ENCODE measurements around the gene PGLYRP2. TPM values are rescaled to one million over a fixed set of nuclear protein-coding genes. Genes with fewer than 3 reads are reported as not detected.

PGLYRP2 gene
- total and polyA plus RNA-seq, 9 of the 15 experiments (the other 6 are each of a cell fraction or from before 2014, with no cell fraction given), result not detected

- TF ChIP-seq, protein P1, sequence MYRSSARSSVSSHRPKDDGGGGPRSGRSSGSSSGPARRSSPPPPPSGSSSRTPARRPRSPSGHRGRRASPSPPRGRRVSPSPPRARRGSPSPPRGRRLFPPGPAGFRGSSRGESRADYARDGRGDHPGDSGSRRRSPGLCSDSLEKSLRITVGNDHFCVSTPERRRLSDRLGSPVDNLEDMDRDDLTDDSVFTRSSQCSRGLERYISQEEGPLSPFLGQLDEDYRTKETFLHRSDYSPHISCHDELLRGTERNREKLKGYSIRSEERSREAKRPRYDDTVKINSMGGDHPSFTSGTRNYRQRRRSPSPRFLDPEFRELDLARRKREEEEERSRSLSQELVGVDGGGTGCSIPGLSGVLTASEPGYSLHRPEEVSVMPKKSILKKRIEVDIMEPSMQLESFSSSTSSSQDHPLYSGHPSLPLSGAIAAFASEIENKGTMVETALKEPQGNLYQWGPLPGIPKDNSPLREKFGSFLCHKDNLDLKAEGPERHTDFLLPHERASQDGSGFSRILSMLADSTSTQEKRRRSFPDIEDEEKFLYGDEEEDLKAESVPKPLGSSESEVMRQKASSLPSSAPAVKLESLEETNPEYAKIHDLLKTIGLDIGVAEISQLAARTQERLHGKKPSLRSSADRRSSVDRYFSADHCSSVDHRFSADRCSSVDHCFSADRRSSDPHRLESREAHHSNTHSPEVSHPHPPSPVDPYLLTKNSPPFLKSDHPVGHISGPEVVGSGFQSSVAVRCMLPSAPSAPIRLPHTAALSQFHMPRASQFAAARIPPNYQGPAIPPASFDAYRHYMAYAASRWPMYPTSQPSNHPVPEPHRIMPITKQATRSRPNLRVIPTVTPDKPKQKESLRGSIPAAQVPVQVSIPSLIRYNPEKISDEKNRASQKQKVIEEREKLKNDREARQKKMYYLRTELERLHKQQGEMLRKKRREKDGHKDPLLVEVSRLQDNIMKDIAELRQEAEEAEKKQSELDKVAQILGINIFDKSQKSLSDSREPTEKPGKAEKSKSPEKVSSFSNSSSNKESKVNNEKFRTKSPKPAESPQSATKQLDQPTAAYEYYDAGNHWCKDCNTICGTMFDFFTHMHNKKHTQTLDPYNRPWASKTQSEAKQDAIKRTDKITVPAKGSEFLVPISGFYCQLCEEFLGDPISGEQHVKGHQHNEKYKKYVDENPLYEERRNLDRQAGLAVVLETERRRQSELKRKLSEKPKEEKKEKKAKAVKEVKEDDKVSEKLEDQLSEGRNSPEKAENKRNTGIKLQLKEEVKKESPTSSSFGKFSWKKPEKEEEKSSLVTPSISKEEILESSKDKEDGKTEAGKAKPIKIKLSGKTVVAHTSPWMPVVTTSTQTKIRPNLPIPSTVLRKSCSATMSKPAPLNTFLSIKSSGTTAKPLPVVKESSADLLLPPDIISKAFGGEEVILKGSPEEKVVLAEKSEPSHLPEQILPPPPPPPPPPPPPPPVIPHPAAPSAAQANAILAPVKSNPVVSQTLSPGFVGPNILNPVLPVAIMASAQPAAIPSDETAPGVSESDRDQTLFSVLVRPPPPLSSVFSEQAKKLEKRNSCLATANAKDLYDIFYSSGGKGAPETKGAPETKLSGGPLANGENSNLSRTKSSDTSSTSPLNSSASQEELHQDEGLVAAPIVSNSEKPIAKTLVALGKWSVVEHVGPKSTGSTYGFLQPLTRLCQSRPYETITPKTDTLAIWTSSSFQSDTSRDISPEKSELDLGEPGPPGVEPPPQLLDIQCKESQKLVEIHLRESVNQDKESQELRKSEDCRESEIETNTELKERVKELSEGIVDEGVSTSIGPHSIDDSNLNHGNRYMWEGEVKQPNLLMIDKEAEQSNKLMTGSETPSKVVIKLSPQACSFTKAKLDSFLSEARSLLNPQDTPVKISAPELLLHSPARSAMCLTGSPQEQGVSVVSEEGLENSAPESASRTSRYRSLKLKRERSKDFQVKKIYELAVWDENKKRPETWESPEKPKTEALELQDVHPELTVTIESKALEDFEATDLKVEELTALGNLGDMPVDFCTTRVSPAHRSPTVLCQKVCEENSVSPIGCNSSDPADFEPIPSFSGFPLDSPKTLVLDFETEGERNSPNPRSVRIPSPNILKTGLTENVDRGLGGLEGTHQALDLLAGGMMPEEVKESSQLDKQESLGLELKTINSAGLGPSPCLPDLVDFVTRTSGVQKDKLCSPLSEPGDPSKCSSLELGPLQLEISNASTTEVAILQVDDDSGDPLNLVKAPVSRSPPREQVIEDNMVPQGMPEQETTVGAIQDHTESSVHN (IDR thresholded peaks at IDR 0.05; ENCODE audit: borderline replicate concordance in 1 of 2, low read depth in 1 of 2), result no peak
- no peak for TF ChIP-seq PHTF2 (CRISPR knock-in tag; IDR thresholded peaks at IDR 0.05)
- no peak for TF ChIP-seq MYNN (IDR thresholded peaks at IDR 0.05)
- TF ChIP-seq MYNN (CRISPR knock-in tag; IDR thresholded peaks at IDR 0.05), result no peak
- TF ChIP-seq RNF2 (IDR thresholded peaks at IDR 0.05), result no peak; the same call in 1 of the 2 replicates
- TF ChIP-seq RBM14 (IDR thresholded peaks at IDR 0.05; ENCODE audit: borderline replicate concordance, insufficient read depth, low read depth, low read length), result no peak
- no peak for TF ChIP-seq HDAC8 (tag; IDR thresholded peaks at IDR 0.05)
- peak; percentile 30 for TF ChIP-seq HNRNPLL (IDR thresholded peaks at IDR 0.05; ENCODE audit: low read depth, low read length, poor library complexity, severe bottlenecking)
- TF ChIP-seq, protein P2, sequence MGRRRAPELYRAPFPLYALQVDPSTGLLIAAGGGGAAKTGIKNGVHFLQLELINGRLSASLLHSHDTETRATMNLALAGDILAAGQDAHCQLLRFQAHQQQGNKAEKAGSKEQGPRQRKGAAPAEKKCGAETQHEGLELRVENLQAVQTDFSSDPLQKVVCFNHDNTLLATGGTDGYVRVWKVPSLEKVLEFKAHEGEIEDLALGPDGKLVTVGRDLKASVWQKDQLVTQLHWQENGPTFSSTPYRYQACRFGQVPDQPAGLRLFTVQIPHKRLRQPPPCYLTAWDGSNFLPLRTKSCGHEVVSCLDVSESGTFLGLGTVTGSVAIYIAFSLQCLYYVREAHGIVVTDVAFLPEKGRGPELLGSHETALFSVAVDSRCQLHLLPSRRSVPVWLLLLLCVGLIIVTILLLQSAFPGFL (CRISPR knock-in tag; IDR thresholded peaks at IDR 0.05), result no peak
These were observed 46.4 kb downstream of the PGLYRP2 start (continued) for GRCh38 chr19:15432629-15433518.
